CD14-positive monocyte (primary cell): ENCODE results near the gene CRACDL. TPM values are rescaled to one million over a fixed set of nuclear protein-coding genes. Genes with fewer than 3 reads are reported as not detected.

Experiments
- DNase-seq, 3 donors: peaks; one replicate each; pipeline ENCODE4 v3.0.0-alpha.2; 2011 to 2022
- H2AFZ ChIP-seq: 2 replicates; pipeline ENCODE4 v1.6.0; 2012; ENCODE audit warnings: mild to moderate bottlenecking, low read depth, low read length, inconsistent platforms; ENCODE audit not compliant: insufficient read depth, poor library complexity, severe bottlenecking
- H3K27ac ChIP-seq, 2 donors: 1 replicate in 1 of 2; 2 replicates in 1 of 2; pipeline ENCODE4 v1.5.1; 2012 to 2013; ENCODE audit warnings: low read length in 2 of 2, control low read depth in 1 of 2, inconsistent platforms in 1 of 2, low read depth in 1 of 2, mild to moderate bottlenecking in 1 of 2
- H3K27me3 ChIP-seq, 2 donors: one replicate each; pipeline versions ENCODE4 v1.6.0 to v1.6.1; 2011 to 2013; ENCODE audit warnings: low read length in 2 of 2; ENCODE audit not compliant: control insufficient read depth in 2 of 2, insufficient read depth in 2 of 2
- H3K36me3 ChIP-seq, 2 donors: replicated peaks in 1 of 2; 1 replicate in 1 of 2; 2 replicates in 1 of 2; pipeline versions ENCODE4 v1.5.1 to v1.6.1; 2012 to 2013; ENCODE audit warnings: low read length in 2 of 2, control low read depth in 1 of 2, inconsistent platforms in 1 of 2, mild to moderate bottlenecking in 1 of 2; ENCODE audit not compliant: insufficient read depth in 2 of 2, control insufficient read depth in 1 of 2
- H3K4me1 ChIP-seq, 2 donors: 1 replicate in 1 of 2; 2 replicates in 1 of 2; pipeline versions ENCODE4 v1.5.1 to v1.6.1; 2012 to 2013; ENCODE audit warnings: low read length in 2 of 2, control low read depth in 1 of 2, inconsistent platforms in 1 of 2, mild to moderate bottlenecking in 1 of 2, moderate library complexity in 1 of 2; ENCODE audit not compliant: insufficient read depth in 2 of 2, control insufficient read depth in 1 of 2
- H3K4me2 ChIP-seq: replicated peaks from 2 replicates; pipeline ENCODE3; 2012; ENCODE audit warnings: low read length, moderate library complexity, mild to moderate bottlenecking; ENCODE audit not compliant: poor library complexity, severe bottlenecking; ENCODE audit errors: extremely low read depth
- H3K4me3 ChIP-seq, 3 experiments: fragments of 200-600 bp in 1 of 3; sonication (generic) in 1 of 3; replicated peaks in 1 of 3; 1 replicate in 2 of 3; 2 replicates in 1 of 3; pipeline ENCODE4 v1.5.1; 2011 to 2013; ENCODE audit warnings: low read length in 3 of 3, mild to moderate bottlenecking in 3 of 3, control low read depth in 2 of 3, low read depth in 2 of 3, inconsistent platforms in 1 of 3, moderate library complexity in 1 of 3
- H3K79me2 ChIP-seq: 2 replicates; pipeline ENCODE4 v1.6.0; 2012; ENCODE audit warnings: mild to moderate bottlenecking, control low read depth, inconsistent platforms, low read length, moderate library complexity; ENCODE audit not compliant: insufficient read depth
- H3K9ac ChIP-seq: 2 replicates; pipeline ENCODE4 v1.6.0; 2017; ENCODE audit warnings: low read length, mild to moderate bottlenecking; ENCODE audit not compliant: insufficient read depth, poor library complexity, severe bottlenecking
- H3K9me3 ChIP-seq, 2 donors: replicated peaks in 1 of 2; 1 replicate in 1 of 2; 2 replicates in 1 of 2; pipeline versions ENCODE4 v1.5.1 to v1.6.1; 2012 to 2013; ENCODE audit warnings: low read length in 2 of 2, control low read depth in 1 of 2; ENCODE audit not compliant: control insufficient read depth in 1 of 2, insufficient read depth in 1 of 2
- H4K20me1 ChIP-seq: 2 replicates; pipeline ENCODE4 v1.6.0; 2012; ENCODE audit warnings: mild to moderate bottlenecking, low read length, control low read depth, moderate library complexity; ENCODE audit not compliant: insufficient read depth
- H3K27ac Mint-ChIP-seq, 7 donors: one replicate each; pipeline ENCODE4 v1.8.0; 2020; ENCODE audit warnings: mild to moderate bottlenecking in 7 of 7, mixed read lengths in 7 of 7, moderate library complexity in 6 of 7, inconsistent platforms in 2 of 7
- H3K27me3 Mint-ChIP-seq, 3 donors: one replicate each; pipeline ENCODE4 v1.8.0; 2021 to 2022; ENCODE audit warnings: low read depth in 3 of 3, mild to moderate bottlenecking in 3 of 3, mixed read lengths in 3 of 3, moderate library complexity in 3 of 3, inconsistent platforms in 1 of 3
- H3K36me3 Mint-ChIP-seq, 2 donors: one replicate each; pipeline ENCODE4 v1.8.0; 2020; ENCODE audit warnings: mixed read lengths in 2 of 2, inconsistent platforms in 1 of 2, mild to moderate bottlenecking in 1 of 2
- H3K4me1 Mint-ChIP-seq: one replicate; pipeline ENCODE4 v1.8.0; 2020; ENCODE audit warnings: mild to moderate bottlenecking, mixed read lengths
- H3K4me3 Mint-ChIP-seq, 2 donors: one replicate each; pipeline ENCODE4 v1.8.0; 2020; ENCODE audit warnings: mild to moderate bottlenecking in 2 of 2, mixed read lengths in 2 of 2, moderate library complexity in 1 of 2
- H3K9me3 Mint-ChIP-seq, 7 donors: one replicate each; pipeline ENCODE4 v1.8.0; 2020 to 2022; ENCODE audit warnings: mixed read lengths in 7 of 7, mild to moderate bottlenecking in 6 of 7, moderate library complexity in 6 of 7, inconsistent platforms in 2 of 7
- WGBS: methylation state at CpG from one replicate; pipeline ENCODE4 v1.1.5; 2013; ENCODE audit warnings: missing lambda C conversion rate; ENCODE audit not compliant: insufficient coverage; 5-methylcytosine and 5-hydroxymethylcytosine counted together
- intact Hi-C, 2 donors: fragments of 100-400 bp; cut with micrococcal nuclease; formaldehyde crosslinking; loops; one replicate each; pipeline versions ENCODE4 v1.15.0 to v1.15.1; 2023
- polyA minus RNA-seq: library from RNA; depleted of rRNA, polyadenylated mRNA; stranded (reverse); fragments of >200 nt; gene quantifications from 2 replicates; pipeline ENCODE4 v1.2.3, GENCODE V29; 2012
- polyA plus RNA-seq, 3 donors: library from polyadenylated mRNA; depleted of rRNA in 1 of 3; unstranded in 2 of 3; stranded (reverse) in 1 of 3; fragments of 300-500 nt in 2 of 3; fragments of >200 nt in 1 of 3; fragmentation: Illumina TruSeq in 2 of 3; gene quantifications; 1 replicate in 2 of 3; 2 replicates in 1 of 3; pipeline ENCODE4 v1.2.3, GENCODE V29; 2012 to 2021
- total RNA-seq, 12 experiments: library from RNA in 1 of 12; stranded (reverse) in 1 of 12; fragments of 120-200 nt in 1 of 12; gene quantifications; one replicate each; pipeline ENCODE4 v1.2.4 and lab custom pipeline; 2013 to 2026; ENCODE audit warnings: mixed read lengths in 6 of 12, inconsistent platforms in 1 of 12
- TF ChIP-seq, protein P1 (sequence below): fragments of 200-600 bp; IDR thresholded peaks from one replicate; pipeline ENCODE4 v1.8.0; 2022; ENCODE audit warnings: antibody characterized with exemption, mild to moderate bottlenecking

CRACDL gene
- total RNA-seq (2013), result 0.35 TPM
- polyA plus RNA-seq (under 1 TPM; 0.12 to 0.35 (median 0.28) TPM), polyA minus RNA-seq (0.72 and 1.1 TPM in 2 replicates), total RNA-seq (lab: John Stamatoyannopoulos, UW) (0.31 to 8.0 (median 1.0) reads per million in 11 experiments)

DNA sequence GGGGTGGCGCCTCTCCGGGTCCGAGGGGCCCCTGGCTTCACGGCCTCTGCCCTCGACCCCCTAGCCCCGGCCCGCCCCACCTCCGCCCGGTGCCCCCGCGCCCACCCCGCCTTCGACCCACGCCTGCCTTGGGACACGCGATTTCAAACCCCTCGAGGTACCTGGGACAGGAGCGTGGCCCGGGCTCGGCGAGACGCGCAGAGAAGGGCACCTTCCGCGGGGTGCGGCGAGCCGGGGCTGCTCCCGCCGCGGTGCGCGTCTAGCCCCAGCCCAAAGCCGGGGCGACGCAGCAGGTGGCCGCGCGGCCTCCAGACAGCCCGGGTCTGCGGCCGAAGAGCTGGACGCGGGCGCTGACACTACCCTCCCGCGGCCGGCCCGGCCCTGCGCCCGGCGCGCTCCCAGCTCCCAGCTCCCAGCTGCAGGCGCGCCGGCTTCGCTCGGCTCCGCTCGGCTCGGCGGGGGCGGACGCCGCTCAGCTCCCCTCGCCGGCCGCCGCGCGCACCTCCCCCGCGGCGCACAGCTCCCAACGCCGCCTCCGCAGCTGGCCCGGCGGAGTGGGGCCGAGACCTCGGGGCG lies at the start of gene CRACDL:
TSS of gene CRACDL (minus strand) at position 449 of the 576 bp plus-strand sequence. CDS start 89,425 bp downstream, outside the sequence.
- H3K4me2 ChIP-seq, result peak within 1 kb of the TSS; percentile 62
- no peak within 1 kb of the TSS for H3K9ac ChIP-seq
- H3K4me3 Mint-ChIP-seq, result peak within 1 kb of the TSS; percentile 65 to 90
- WGBS, result under 1% methylated on average over 80 of the region's 82 CpGs
- TF ChIP-seq, protein P1, sequence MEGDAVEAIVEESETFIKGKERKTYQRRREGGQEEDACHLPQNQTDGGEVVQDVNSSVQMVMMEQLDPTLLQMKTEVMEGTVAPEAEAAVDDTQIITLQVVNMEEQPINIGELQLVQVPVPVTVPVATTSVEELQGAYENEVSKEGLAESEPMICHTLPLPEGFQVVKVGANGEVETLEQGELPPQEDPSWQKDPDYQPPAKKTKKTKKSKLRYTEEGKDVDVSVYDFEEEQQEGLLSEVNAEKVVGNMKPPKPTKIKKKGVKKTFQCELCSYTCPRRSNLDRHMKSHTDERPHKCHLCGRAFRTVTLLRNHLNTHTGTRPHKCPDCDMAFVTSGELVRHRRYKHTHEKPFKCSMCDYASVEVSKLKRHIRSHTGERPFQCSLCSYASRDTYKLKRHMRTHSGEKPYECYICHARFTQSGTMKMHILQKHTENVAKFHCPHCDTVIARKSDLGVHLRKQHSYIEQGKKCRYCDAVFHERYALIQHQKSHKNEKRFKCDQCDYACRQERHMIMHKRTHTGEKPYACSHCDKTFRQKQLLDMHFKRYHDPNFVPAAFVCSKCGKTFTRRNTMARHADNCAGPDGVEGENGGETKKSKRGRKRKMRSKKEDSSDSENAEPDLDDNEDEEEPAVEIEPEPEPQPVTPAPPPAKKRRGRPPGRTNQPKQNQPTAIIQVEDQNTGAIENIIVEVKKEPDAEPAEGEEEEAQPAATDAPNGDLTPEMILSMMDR, result no peak
- peaks cover 0 to 5% (median 4%) of the 10 kb centered on the region in 7 donors for H3K9me3 Mint-ChIP-seq
- H2AFZ ChIP-seq, result no peak within 1 kb of the TSS
- H3K27me3 ChIP-seq, result peaks cover 39 to 56% of the 10 kb centered on the region in 2 donors
- peaks cover 51 to 66% (median 65%) of the 10 kb centered on the region in 3 donors for H3K27me3 Mint-ChIP-seq
- H3K36me3 Mint-ChIP-seq, result no peaks in the 10 kb centered on the region
- intact Hi-C loops, result no loop called here
- H3K36me3 ChIP-seq, result no peaks in the 10 kb centered on the region
- no peaks in the 10 kb centered on the region for H3K79me2 ChIP-seq
- peaks cover 12% of the 10 kb centered on the region for H3K4me1 Mint-ChIP-seq
- peak within 1 kb of the TSS in 1 of 3 experiments; percentile 53 for H3K4me3 ChIP-seq
- H3K4me1 ChIP-seq, result peaks cover 7 to 12% of the 10 kb centered on the region in 2 donors
- peaks cover 0 to 15% of the 10 kb centered on the region in 2 donors for H3K9me3 ChIP-seq
- no peaks in the 10 kb centered on the region for H4K20me1 ChIP-seq
- no peak for DNase-seq
- no peak within 1 kb of the TSS for H3K27ac Mint-ChIP-seq
- H3K27ac ChIP-seq, result no peak within 1 kb of the TSS

- Mint-ChIP-seq H3K27ac (no peak overlapping the region), H3K27me3 (peaks cover 3 to 9% (median 6%) of the 10 kb centered on the region in 3 donors), H3K36me3 (no peaks in the 10 kb centered on the region), H3K4me3 (no peak overlapping the region), H3K9me3 (peaks cover 18 to 54% (median 46%) of the 10 kb centered on the region in 7 donors), H3K4me1 (no peaks in the 10 kb centered on the region)
- intact Hi-C loops, result no loop called here
- Histone ChIP-seq H3K36me3 (no peaks in the 10 kb centered on the region), H2AFZ (no peak overlapping the region), H4K20me1 (no peaks in the 10 kb centered on the region), H3K4me3 (no peak overlapping the region), H3K27ac (no peak overlapping the region), H3K4me1 (no peaks in the 10 kb centered on the region), H3K9me3 (peaks cover 13 to 20% of the 10 kb centered on the region in 2 donors), H3K79me2 (no peaks in the 10 kb centered on the region), H3K4me2 (no peak overlapping the region), H3K27me3 (no peaks in the 10 kb centered on the region), H3K9ac (no peak overlapping the region)
- DNase-seq, result no peak
- no CpG with 5 or more reads among the region's 2 CpGs for WGBS
- TF ChIP-seq, protein P1, result no peak
Measured at GRCh38 chr2:98975611-98976010, 39.6 kb upstream of the CRACDL start.
